Measurements from ENCODE around the gene ABRAXAS1.

DNA sequence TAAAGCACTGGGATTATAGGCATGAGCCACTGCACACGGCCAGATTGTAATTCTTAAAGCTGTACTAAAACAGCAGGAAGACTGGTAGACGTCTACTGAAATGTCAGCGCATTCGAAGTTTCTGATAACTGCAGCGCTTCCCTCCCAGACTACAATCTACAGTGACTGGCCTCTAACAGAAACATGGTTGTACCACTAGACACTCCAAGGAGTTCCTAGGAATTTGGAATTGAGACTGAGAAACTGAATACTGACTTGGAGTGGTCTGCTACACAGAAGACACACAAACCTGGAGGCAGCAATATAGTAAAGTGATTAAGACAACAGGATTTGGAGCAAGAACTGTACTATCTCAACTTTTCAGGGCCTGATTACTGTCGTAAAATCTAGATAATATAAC is 30.2 kb downstream of the ABRAXAS1 start:
- no peak for TF ChIP-seq SP1 (IDR thresholded peaks at IDR 0.05)
- TF ChIP-seq FOXM1 (IDR thresholded peaks at IDR 0.05; ENCODE audit: borderline replicate concordance): no peak
- TF ChIP-seq, protein P1, sequence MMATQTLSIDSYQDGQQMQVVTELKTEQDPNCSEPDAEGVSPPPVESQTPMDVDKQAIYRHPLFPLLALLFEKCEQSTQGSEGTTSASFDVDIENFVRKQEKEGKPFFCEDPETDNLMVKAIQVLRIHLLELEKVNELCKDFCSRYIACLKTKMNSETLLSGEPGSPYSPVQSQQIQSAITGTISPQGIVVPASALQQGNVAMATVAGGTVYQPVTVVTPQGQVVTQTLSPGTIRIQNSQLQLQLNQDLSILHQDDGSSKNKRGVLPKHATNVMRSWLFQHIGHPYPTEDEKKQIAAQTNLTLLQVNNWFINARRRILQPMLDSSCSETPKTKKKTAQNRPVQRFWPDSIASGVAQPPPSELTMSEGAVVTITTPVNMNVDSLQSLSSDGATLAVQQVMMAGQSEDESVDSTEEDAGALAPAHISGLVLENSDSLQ (IDR thresholded peaks at IDR 0.05): no peak
- no peak for TF ChIP-seq FOXK2 (IDR thresholded peaks at IDR 0.05)
- TF ChIP-seq L3MBTL2 (conservative IDR thresholded peaks at IDR 0.05): no peak
- TF ChIP-seq TARDBP (IDR thresholded peaks at IDR 0.05): no peak
- no peak for TF ChIP-seq ELF4 (IDR thresholded peaks at IDR 0.05)
- TF ChIP-seq SUZ12 (IDR thresholded peaks at IDR 0.05): no peak
- no peak for TF ChIP-seq LEF1 (IDR thresholded peaks at IDR 0.05; ENCODE audit: borderline replicate concordance)
- no peak for TF ChIP-seq ARNT (IDR thresholded peaks at IDR 0.05)
- TF ChIP-seq ZNF384 (IDR thresholded peaks at IDR 0.05): no peak

Measured in HEK293T (cell line).